HepG2 (cell line): Measurements from ENCODE around the gene C2orf15. TPM values are rescaled to one million over a fixed set of nuclear protein-coding genes. Genes with fewer than 3 reads are reported as not detected.
A peak's percentile ranks its signal among the peaks of the same experiment; 100 is the strongest.

Experiments
- ATAC-seq: fragments of 200-7000 bp; cut with Tn5 transposase; 3 replicates; pipeline ENCODE4 v1.9.1; 2020; ENCODE audit warnings: mild to moderate bottlenecking, moderate library complexity
- BruUV-seq: library from RNA; stranded (reverse); fragments of 400-500 nt; replicated peaks from 2 replicates; lab custom pipeline; 2021; lab: Mats Ljungman, UMichigan
- CTCF ChIA-PET: fragments of 300-600 bp; formaldehyde crosslinking; extraction: SDS; loops from one replicate; lab custom pipeline; 2021; ENCODE audit warnings: low total read pairs, inconsistent platforms, low intra/inter-chr PET ratio; lab: Yijun Ruan, JAX
- POLR2A ChIA-PET: fragments of 350-600 bp; sonication (Branson Sonifier 250); formaldehyde crosslinking; loops from one replicate; lab custom pipeline; 2020; ENCODE audit warnings: antibody characterized with exemption, inconsistent platforms; lab: Yijun Ruan, JAX
- DNase-seq: peaks from one replicate; pipeline ENCODE4 v3.0.0-alpha.2; 2015; ENCODE audit warnings: low spot score
- FAIRE-seq: peaks from 3 replicates; lab custom pipeline; 2011; peaks lifted over from hg19 to GRCh38; lab: Jason Lieb, UNC
- H2AFZ ChIP-seq: one replicate; pipeline ENCODE4 v1.6.1; 2011; ENCODE audit warnings: low read length, inconsistent platforms
- H3K27ac ChIP-seq: fragments of 300-600 bp; 3 replicates; pipeline ENCODE4 v1.8.0; 2011; ENCODE audit warnings: mixed run types, mild to moderate bottlenecking, mixed read lengths, low read length, inconsistent platforms; ENCODE audit not compliant: insufficient read depth; ENCODE audit errors: extremely low read length
- H3K27me3 ChIP-seq, 2 experiments: fragments of 200-600 bp in 1 of 2; 2 replicates in 1 of 2; 3 replicates in 1 of 2; pipeline versions ENCODE4 v1.6.0 to v1.8.0; 2011; ENCODE audit warnings: low read length in 2 of 2, mild to moderate bottlenecking in 2 of 2, moderate library complexity in 2 of 2, inconsistent platforms in 1 of 2; ENCODE audit not compliant: insufficient read depth in 2 of 2, control insufficient read depth in 1 of 2
- H3K36me3 ChIP-seq, 2 experiments: fragments of 200-600 bp in 1 of 2; replicated peaks in 1 of 2; 2 replicates in 1 of 2; 3 replicates in 1 of 2; pipeline versions ENCODE4 v1.5.1 to v1.8.0; 2011; ENCODE audit warnings: low read length in 2 of 2, inconsistent platforms in 1 of 2; ENCODE audit not compliant: insufficient read depth in 2 of 2, control insufficient read depth in 1 of 2
- H3K4me1 ChIP-seq: 2 replicates; pipeline ENCODE4 v1.5.1; 2012; ENCODE audit warnings: low read length, inconsistent platforms; ENCODE audit not compliant: insufficient read depth
- H3K4me2 ChIP-seq: 2 replicates; pipeline ENCODE4 v1.6.0; 2011; ENCODE audit warnings: low read depth, low read length, inconsistent platforms
- H3K4me3 ChIP-seq, 3 experiments: fragments of 200-600 bp in 1 of 3; sonication (generic), shearing (Covaris generic) in 1 of 3; replicated peaks in 1 of 3; 2 replicates each; pipeline ENCODE4 v1.5.1; 2011 to 2016; ENCODE audit warnings: low read length in 3 of 3, inconsistent platforms in 2 of 3, low read depth in 2 of 3, mild to moderate bottlenecking in 2 of 3, control low read depth in 1 of 3, mixed read lengths in 1 of 3; ENCODE audit not compliant: insufficient read depth in 1 of 3
- H3K79me2 ChIP-seq: one replicate; pipeline ENCODE4 v1.6.1; 2011; ENCODE audit warnings: low read length, inconsistent platforms; ENCODE audit not compliant: insufficient read depth
- H3K9ac ChIP-seq: 2 replicates; pipeline ENCODE4 v1.6.0; 2011; ENCODE audit warnings: mild to moderate bottlenecking, low read depth, low read length, inconsistent platforms; ENCODE audit not compliant: insufficient read depth
- H3K9me3 ChIP-seq: 2 replicates; pipeline ENCODE4 v1.5.1; 2012; ENCODE audit warnings: mild to moderate bottlenecking, low read length
- H4K20me1 ChIP-seq: 2 replicates; pipeline ENCODE4 v1.6.0; 2011; ENCODE audit warnings: inconsistent platforms, mild to moderate bottlenecking, low read length, moderate library complexity; ENCODE audit not compliant: insufficient read depth
- CAMTA2 ChIP-seq: sonication (generic); formaldehyde crosslinking; IDR thresholded peaks from 2 replicates; pipeline ENCODE4 v1.4.0; 2020; ENCODE audit warnings: mild to moderate bottlenecking, missing genetic modification reagents, borderline replicate concordance
- HBP1 ChIP-seq: IDR thresholded peaks from 2 replicates; pipeline ENCODE4 v1.6.1; 2016; ENCODE audit warnings: low read depth, control low read depth
- NONO ChIP-seq, 2 experiments: fragments of 450-650 bp in 1 of 2; sonication (generic) in 1 of 2; formaldehyde crosslinking in 1 of 2; IDR thresholded peaks in 1 of 2; conservative IDR thresholded peaks in 1 of 2; 2 replicates each; pipeline versions ENCODE4 v1.6.1 to v1.8.0; 2017 to 2022; ENCODE audit warnings: mild to moderate bottlenecking in 1 of 2, missing genetic modification reagents in 1 of 2, moderate library complexity in 1 of 2
- PBX3 ChIP-seq: sonication (generic); formaldehyde crosslinking; IDR thresholded peaks from 2 replicates; pipeline ENCODE4 v1.8.1; 2023; ENCODE audit warnings: missing genetic modification reagents, inconsistent platforms, borderline replicate concordance
- ZNF180 ChIP-seq: sonication (generic); formaldehyde crosslinking; IDR thresholded peaks from 2 replicates; pipeline ENCODE4 v1.4.0; 2020; ENCODE audit warnings: low read depth, missing genetic modification reagents, borderline replicate concordance
- ZNF646 ChIP-seq: sonication (generic); formaldehyde crosslinking; IDR thresholded peaks from 2 replicates; pipeline ENCODE4 v1.9.0; 2021; ENCODE audit warnings: mild to moderate bottlenecking, missing genetic modification reagents
- ZNF790 ChIP-seq: sonication (generic); formaldehyde crosslinking; IDR thresholded peaks from 2 replicates; pipeline ENCODE4 v1.8.0; 2022; ENCODE audit warnings: missing genetic modification reagents, mild to moderate bottlenecking, borderline replicate concordance
- ZXDC ChIP-seq: sonication (generic); formaldehyde crosslinking; IDR thresholded peaks from 2 replicates; pipeline ENCODE4 v1.5.0; 2020; ENCODE audit warnings: mild to moderate bottlenecking, missing genetic modification reagents
- WGBS: methylation state at CpG from one replicate; pipeline ENCODE4 v1.1.6; 2017; ENCODE audit warnings: low lambda C conversion rate; 5-methylcytosine and 5-hydroxymethylcytosine counted together
- in situ Hi-C: cut with HindIII; loops from 2 replicates; pipeline ENCODE4 v1.10.0; 2017; ENCODE audit warnings: low pct_unique_long_range_greater_than_20kb; ENCODE audit not compliant: extremely low pct_ligation_motif_present
- intact Hi-C: fragments of 100-400 bp; cut with micrococcal nuclease; formaldehyde crosslinking; loops from one replicate; pipeline ENCODE4 v1.10.0; 2022; ENCODE audit not compliant: unreplicated experiment
- polyA plus RNA-seq, 8 experiments: library from polyadenylated mRNA; depleted of rRNA in 3 of 8; stranded (reverse) in 7 of 8; unstranded in 1 of 8; fragments of >200 nt; fragmentation: Illumina TruSeq in 4 of 8; extraction: Trizol in 4 of 8; gene quantifications; 2 replicates each; pipeline versions ENCODE4 v1.2.1 to v1.2.3, GENCODE V29; 2011 to 2016; ENCODE audit warnings: low read depth in 4 of 8, missing spikeins in 1 of 8, mixed read lengths in 1 of 8; ENCODE audit not compliant: insufficient read depth in 1 of 8
- total RNA-seq, 5 experiments: library from RNA; depleted of rRNA; stranded (reverse); fragments of >200 nt; fragmentation: Illumina TruSeq; extraction: Trizol; gene quantifications; 2 replicates each; pipeline ENCODE4 v1.2.3, GENCODE V29; 2016; ENCODE audit warnings: low read depth in 1 of 5

The C2orf15 gene
- total and polyA plus RNA-seq, 2 of the 13 experiments (the other 11 are each of a cell fraction or from before 2014, with no cell fraction given) = 5.5 to 8.3 TPM

- WGBS = under 1% methylated on average over 58 of the region's 70 CpGs
- Histone ChIP-seq H3K9me3 (no peaks in the 10 kb centered on the region), H3K79me2 (peaks cover 18% of the 10 kb centered on the region), H3K27ac (peak within 1 kb of the TSS; percentile 79), H3K36me3 (peaks cover 0 to 5% of the 10 kb centered on the region in 2 experiments; a peak in 3 of 5 replicates), H3K4me2 (peak within 1 kb of the TSS; percentile 97), H3K27me3 (no peaks in the 10 kb centered on the region; a peak in 1 of 5 replicates), H3K9ac (peak within 1 kb of the TSS; percentile 89), H2AFZ (peak within 1 kb of the TSS; percentile 73), H3K4me1 (peaks cover 44% of the 10 kb centered on the region), H4K20me1 (no peaks in the 10 kb centered on the region), H3K4me3 (peak within 1 kb of the TSS; percentile 80 to 90 (median 85))
- CTCF ChIA-PET = no interaction called here
- BruUV-seq = TSS peak; percentile 85
- intact Hi-C loops (loop anchor here (1.0 to 2.0 kb wide), 2 partner anchors 14 to 26 kb away; partner anchors contain the start of genes C2orf15, MITD1 and MRPL30), in situ Hi-C loops (no loop called here)
- FAIRE-seq (peak; percentile 70), DNase-seq (peak; percentile 93), ATAC-seq (peak; percentile 97)
- POLR2A ChIA-PET = interaction anchor here (0.6 to 4.9 kb wide), 19 partner anchors 9 to 375 kb away, joined by 3 to 140 read pairs (median 4); partner anchors contain the start of genes C2orf15, EIF5B, MITD1 and MRPL30
- TF ChIP-seq HBP1 (peak; percentile 87; the same call in 1 of the 2 replicates), ZNF180 (CRISPR knock-in tag) (no peak), ZXDC (CRISPR knock-in tag) (peak; percentile 92; the same call in 1 of the 2 replicates), ZNF790 (peak; percentile 74), ZNF646 (CRISPR knock-in tag) (peak; percentile 66), NONO (IDR thresholded peaks at IDR 0.05) (no peak), NONO (CRISPR knock-in tag; conservative IDR thresholded peaks at IDR 0.05) (peak; percentile 96), PBX3 (CRISPR knock-in tag) (peak; percentile 53; the same call in 1 of the 2 replicates), CAMTA2 (no peak; the same call in 1 of the 2 replicates)
Observed at GRCh38 chr2:99154643-99155536, 13.4 kb downstream of the C2orf15 start, which contains the start of the genes LIPT1 and TSGA10. Gene LIPT1 (plus strand): TSS chr2:99154967. CDS start chr2:99161958, 6,991 bp downstream. Gene TSGA10 (minus strand): TSS chr2:99154942. CDS start chr2:99109439, 45,503 bp downstream.
